HepG2 (cell line): Measurements from ENCODE around the gene KMT2B. TPM values are rescaled to one million over a fixed set of nuclear protein-coding genes. Genes with fewer than 3 reads are reported as not detected.

Experiments used
- DMTF1 ChIP-seq: sonication (generic); formaldehyde crosslinking; IDR thresholded peaks from 2 replicates; pipeline ENCODE4 v1.4.0; 2020; ENCODE audit warnings: mild to moderate bottlenecking, missing genetic modification reagents
- ETV5 ChIP-seq: IDR thresholded peaks from 2 replicates; pipeline ENCODE4 v1.6.1; 2018; ENCODE audit warnings: missing biosample characterization, missing genetic modification reagents, inconsistent platforms, borderline replicate concordance
- FOSL2 ChIP-seq: sonication (generic); formaldehyde crosslinking; IDR thresholded peaks from 2 replicates; pipeline ENCODE4 v1.4.0; 2020; ENCODE audit warnings: missing genetic modification reagents
- RBFOX2 ChIP-seq: fragments of 200-400 bp; formaldehyde crosslinking; IDR thresholded peaks from 2 replicates; pipeline ENCODE4 v1.6.1; 2017; ENCODE audit warnings: low read depth, mild to moderate bottlenecking, low read length
- RXRB ChIP-seq: IDR thresholded peaks from 2 replicates; pipeline ENCODE4 v1.6.1; 2016; ENCODE audit warnings: borderline replicate concordance, missing genetic modification reagents, missing compliant biosample characterization
- WIZ ChIP-seq: sonication (generic); formaldehyde crosslinking; IDR thresholded peaks from 2 replicates; pipeline ENCODE4 v1.5.1; 2020; ENCODE audit warnings: mild to moderate bottlenecking, missing genetic modification reagents
- ZMAT3 ChIP-seq: sonication (generic); formaldehyde crosslinking; conservative IDR thresholded peaks from 2 replicates; pipeline ENCODE4 v1.7.0; 2021; ENCODE audit warnings: missing genetic modification reagents
- ZNF546 ChIP-seq: sonication (generic); formaldehyde crosslinking; conservative IDR thresholded peaks from 2 replicates; pipeline ENCODE4 v1.8.1; 2023; ENCODE audit warnings: mild to moderate bottlenecking, missing genetic modification reagents
- ZNF574 ChIP-seq: sonication (generic); formaldehyde crosslinking; IDR thresholded peaks from 2 replicates; pipeline ENCODE4 v1.4.0; 2020; ENCODE audit warnings: missing genetic modification reagents
- ZNF777 ChIP-seq: sonication (generic); formaldehyde crosslinking; IDR thresholded peaks from 2 replicates; pipeline ENCODE4 v1.4.0; 2020; ENCODE audit warnings: missing genetic modification reagents
- ZSCAN22 ChIP-seq: sonication (generic); formaldehyde crosslinking; IDR thresholded peaks from 2 replicates; pipeline ENCODE4 v1.4.0; 2020; ENCODE audit warnings: mild to moderate bottlenecking, missing genetic modification reagents
- polyA plus RNA-seq, 8 experiments: library from polyadenylated mRNA; depleted of rRNA in 3 of 8; stranded (reverse) in 7 of 8; unstranded in 1 of 8; fragments of >200 nt; fragmentation: Illumina TruSeq in 4 of 8; extraction: Trizol in 4 of 8; gene quantifications; 2 replicates each; pipeline versions ENCODE4 v1.2.1 to v1.2.3, GENCODE V29; 2011 to 2016; ENCODE audit warnings: low read depth in 4 of 8, missing spikeins in 1 of 8, mixed read lengths in 1 of 8; ENCODE audit not compliant: insufficient read depth in 1 of 8
- total RNA-seq, 5 experiments: library from RNA; depleted of rRNA; stranded (reverse); fragments of >200 nt; fragmentation: Illumina TruSeq; extraction: Trizol; gene quantifications; 2 replicates each; pipeline ENCODE4 v1.2.3, GENCODE V29; 2016; ENCODE audit warnings: low read depth in 1 of 5
- TF ChIP-seq, protein P1 (sequence below): IDR thresholded peaks from 2 replicates; pipeline ENCODE4 v1.6.1; 2016; ENCODE audit warnings: missing compliant biosample characterization, missing genetic modification reagents, borderline replicate concordance

Gene KMT2B
- total and polyA plus RNA-seq, 2 of the 13 experiments (the other 11 are each of a cell fraction or from before 2014, with no cell fraction given) = 6.2 to 16.9 TPM

DNA sequence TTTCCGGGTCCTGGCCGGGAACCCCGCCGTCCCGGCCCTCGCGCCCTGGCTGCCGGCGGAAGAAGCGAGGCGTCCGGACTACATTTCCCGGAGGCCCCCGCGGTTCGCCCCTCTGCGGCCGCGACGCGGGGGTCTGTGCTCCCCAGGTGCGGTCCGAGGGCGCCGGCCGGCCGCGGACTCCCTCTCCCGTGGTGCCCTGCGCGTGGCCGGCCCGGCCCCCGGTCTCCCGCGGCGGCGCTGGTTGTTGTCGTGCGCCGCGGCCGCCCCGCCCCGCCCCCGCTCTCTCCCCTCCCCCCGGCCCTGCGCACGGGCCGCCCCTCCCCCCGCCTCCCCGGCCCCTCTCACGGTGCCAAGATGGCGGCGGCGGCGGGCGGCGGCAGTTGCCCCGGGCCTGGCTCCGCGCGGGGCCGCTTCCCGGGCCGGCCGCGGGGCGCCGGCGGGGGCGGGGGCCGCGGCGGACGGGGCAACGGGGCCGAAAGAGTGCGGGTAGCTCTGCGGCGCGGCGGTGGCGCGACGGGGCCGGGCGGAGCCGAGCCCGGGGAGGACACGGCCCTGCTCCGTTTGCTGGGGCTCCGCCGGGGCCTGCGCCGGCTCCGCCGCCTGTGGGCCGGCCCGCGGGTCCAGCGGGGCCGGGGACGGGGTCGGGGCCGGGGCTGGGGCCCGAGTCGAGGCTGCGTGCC, at the start of gene KMT2B (continued):
- TF ChIP-seq DMTF1 (CRISPR knock-in tag) (no peak), RXRB (CRISPR knock-in tag) (no peak), ZNF546 (CRISPR knock-in tag) (no peak), RBFOX2 (peak; percentile 2), ETV5 (peak; percentile 67), ZNF574 (CRISPR knock-in tag) (peak; percentile 64), FOSL2 (CRISPR knock-in tag) (no peak), ZMAT3 (CRISPR knock-in tag) (no peak), WIZ (CRISPR knock-in tag) (no peak), ZNF777 (CRISPR knock-in tag) (no peak; the same call in 1 of the 2 replicates), ZSCAN22 (CRISPR knock-in tag) (no peak)
- TF ChIP-seq, protein P1, sequence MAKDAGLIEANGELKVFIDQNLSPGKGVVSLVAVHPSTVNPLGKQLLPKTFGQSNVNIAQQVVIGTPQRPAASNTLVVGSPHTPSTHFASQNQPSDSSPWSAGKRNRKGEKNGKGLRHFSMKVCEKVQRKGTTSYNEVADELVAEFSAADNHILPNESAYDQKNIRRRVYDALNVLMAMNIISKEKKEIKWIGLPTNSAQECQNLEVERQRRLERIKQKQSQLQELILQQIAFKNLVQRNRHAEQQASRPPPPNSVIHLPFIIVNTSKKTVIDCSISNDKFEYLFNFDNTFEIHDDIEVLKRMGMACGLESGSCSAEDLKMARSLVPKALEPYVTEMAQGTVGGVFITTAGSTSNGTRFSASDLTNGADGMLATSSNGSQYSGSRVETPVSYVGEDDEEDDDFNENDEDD (CRISPR knock-in tag) = peak; percentile 50; the same call in 1 of the 2 replicates
